Bladder microvascular endothelial cell (primary cell): Measurements from ENCODE around the gene EFCAB14. TPM values are rescaled to one million over a fixed set of nuclear protein-coding genes. Genes with fewer than 3 reads are reported as not detected.

ENCODE experiments used
- total RNA-seq: library from RNA; depleted of rRNA; stranded (reverse); fragments of >200 nt; gene quantifications from 2 replicates; pipeline ENCODE4 v1.2.3, GENCODE V29; 2014

Gene EFCAB14, protein sequence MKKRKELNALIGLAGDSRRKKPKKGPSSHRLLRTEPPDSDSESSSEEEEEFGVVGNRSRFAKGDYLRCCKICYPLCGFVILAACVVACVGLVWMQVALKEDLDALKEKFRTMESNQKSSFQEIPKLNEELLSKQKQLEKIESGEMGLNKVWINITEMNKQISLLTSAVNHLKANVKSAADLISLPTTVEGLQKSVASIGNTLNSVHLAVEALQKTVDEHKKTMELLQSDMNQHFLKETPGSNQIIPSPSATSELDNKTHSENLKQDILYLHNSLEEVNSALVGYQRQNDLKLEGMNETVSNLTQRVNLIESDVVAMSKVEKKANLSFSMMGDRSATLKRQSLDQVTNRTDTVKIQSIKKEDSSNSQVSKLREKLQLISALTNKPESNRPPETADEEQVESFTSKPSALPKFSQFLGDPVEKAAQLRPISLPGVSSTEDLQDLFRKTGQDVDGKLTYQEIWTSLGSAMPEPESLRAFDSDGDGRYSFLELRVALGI
- 62.8 and 99.5 TPM in 2 replicates for total RNA-seq

DNA sequence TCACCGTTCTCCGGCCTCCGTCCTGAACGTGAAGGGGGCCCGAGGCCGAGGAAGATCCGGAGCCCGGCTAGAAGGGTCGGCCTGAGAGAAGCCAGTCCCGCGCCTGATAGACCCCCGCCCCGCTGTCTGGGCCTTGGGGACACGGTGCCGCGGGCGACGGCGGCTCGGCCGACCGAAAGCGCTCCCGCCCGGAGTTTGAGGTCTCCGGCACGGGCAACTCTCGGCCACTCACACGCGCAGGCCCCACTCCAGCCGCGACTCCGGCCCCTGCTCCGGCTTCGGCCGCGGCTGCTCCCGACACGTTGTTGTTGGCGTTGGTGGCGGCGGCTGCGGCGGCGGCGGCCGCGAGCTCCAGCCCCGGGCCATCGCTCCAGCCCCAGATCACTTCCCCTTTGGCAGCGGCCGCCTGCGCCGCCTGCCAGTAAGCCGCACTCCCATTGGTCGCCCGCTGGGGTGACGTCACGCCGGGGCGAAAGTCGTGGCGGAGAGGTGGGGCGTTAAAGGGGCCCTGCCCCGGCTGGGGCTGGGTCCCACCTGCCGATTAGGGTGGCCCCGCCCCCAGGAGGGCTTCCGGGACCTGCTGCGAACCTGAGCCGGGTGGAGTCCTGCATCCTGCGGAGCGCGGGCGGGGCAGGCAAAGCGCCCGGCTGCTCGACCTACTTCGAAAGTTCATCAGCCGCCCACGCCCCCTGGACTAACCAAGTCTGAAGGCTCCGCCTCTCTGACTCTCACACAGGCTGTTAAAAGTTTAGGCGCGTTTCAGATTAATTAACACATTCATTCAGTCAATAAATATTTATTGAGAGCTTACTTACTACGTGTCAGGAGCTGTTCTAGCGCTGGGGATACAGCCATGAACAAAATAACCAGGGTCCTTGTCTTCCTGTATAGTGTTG, at the start of gene EFCAB14:
Gene EFCAB14 (minus strand): TSS at position 388 of the 896 bp plus-strand sequence. CDS start 1,027 bp downstream, outside the sequence.

DNA sequence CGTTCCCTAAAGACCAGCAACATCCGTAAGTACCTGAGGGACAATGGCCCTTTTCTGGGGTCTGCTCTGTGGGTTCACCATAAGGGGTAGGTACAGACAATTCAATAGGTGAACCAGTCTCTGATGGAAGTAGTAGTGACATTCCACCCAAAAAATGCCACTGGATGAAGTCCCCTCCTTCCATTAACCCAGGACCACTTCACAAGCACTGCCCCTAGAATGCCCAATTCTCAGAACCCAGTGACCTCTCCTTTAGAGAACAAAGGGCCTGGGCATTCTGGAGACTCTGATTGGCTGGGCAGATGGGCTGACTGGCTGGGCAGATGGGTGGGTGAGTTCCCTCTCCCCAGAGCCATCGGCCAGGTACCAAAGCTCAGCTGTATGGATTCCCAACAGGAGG, 47.4 kb downstream of the EFCAB14 start, which contains the start of gene TEX38:
Gene TEX38 (plus strand): TSS at position 301 of the 400 bp plus-strand sequence. CDS start 81 bp downstream, at position 382.

DNA sequence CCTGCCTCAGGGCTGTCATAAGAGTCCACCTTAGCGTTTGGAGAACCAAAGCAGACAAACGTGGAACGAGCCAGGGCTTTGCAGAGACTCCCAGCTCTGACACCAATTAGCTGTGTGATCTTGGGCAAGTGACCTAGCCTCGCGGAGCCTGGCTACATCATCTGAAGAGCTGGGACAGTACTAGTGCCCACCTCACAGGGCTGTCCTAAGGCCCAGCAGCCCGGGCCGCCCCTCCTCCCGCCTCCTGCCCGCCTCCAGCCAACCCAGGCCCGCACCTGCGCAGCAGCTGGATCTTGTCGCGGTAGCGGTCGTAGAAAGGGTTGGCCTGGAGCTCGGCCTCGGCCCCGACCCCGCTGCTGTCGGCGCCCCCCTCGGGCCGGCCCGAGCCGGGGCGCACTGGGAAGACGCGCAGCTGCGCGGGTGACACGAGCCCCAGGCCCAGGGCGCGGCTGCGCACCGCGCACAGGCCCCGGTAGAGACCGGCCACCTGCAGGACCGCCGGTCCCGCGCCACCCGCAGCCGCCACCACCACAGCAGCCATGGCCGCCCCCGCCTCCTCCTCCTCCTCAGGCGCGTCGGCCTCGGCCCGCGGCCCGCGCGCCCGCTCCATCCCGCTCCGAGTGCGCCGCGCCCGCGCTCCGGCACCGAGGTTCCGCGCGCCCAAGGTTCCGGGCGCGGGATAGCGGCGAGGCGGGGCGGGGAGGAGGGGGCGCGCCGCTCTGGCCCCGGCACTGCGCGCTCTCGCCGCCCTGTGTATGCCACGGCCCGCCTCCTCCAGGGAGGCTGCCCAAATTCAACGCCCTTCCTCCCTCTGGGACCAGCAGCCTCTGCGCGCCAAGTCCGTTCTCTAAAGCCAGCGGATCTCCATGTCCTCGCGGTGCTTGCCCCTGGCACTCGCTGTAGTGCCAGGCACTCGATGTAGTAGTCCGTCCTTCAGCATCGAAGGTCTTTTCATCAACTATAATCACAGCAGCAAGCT, 50.8 kb downstream of the EFCAB14 start, which contains the start of gene ATPAF1:
Gene ATPAF1 (minus strand): TSS at position 583 of the 979 bp plus-strand sequence. CDS start 42 bp downstream, at position 541.

Other genes with a start within 250 kb of the EFCAB14 start
- gene DMBX1, start 229.3 kb downstream of the EFCAB14 start, total RNA-seq, result not detected in 2 replicates
- not detected in 2 replicates for gene KNCN, start 167.5 kb downstream of the EFCAB14 start, total RNA-seq
- gene MKNK1, start 114.8 kb downstream of the EFCAB14 start, total RNA-seq, result 18.0 and 24.3 TPM in 2 replicates
- 8.9 and 15.2 TPM in 2 replicates for gene MOB3C, start 102.3 kb downstream of the EFCAB14 start, total RNA-seq
- 14.9 and 24.8 TPM in 2 replicates for gene ATPAF1, start 50.8 kb downstream of the EFCAB14 start, total RNA-seq
- not detected in 2 replicates for gene TEX38, start 47.3 kb downstream of the EFCAB14 start, total RNA-seq
- gene CYP4B1, start 79.9 kb upstream of the EFCAB14 start, total RNA-seq, result 0.32 TPM in 1 of 2 replicates, not detected in the other
- not detected in 2 replicates for gene CYP4A11, start 222.4 kb upstream of the EFCAB14 start, total RNA-seq